NOMO-1 treated with DMSO at 0.1 percent for 48 hours (cell line): Measurements from ENCODE around the gene CYP4F8.
"Not testable (repeated sequence)": the region's sequence is repeated elsewhere in the genome, so short reads cannot be mapped to it uniquely, and the experiment has no call there.

ENCODE experiments used
- DNase-seq: peaks from one replicate; lab custom pipeline; 2025; ENCODE audit not compliant: unreplicated experiment; lab: John Stamatoyannopoulos, UW

Gene CYP4F8, protein sequence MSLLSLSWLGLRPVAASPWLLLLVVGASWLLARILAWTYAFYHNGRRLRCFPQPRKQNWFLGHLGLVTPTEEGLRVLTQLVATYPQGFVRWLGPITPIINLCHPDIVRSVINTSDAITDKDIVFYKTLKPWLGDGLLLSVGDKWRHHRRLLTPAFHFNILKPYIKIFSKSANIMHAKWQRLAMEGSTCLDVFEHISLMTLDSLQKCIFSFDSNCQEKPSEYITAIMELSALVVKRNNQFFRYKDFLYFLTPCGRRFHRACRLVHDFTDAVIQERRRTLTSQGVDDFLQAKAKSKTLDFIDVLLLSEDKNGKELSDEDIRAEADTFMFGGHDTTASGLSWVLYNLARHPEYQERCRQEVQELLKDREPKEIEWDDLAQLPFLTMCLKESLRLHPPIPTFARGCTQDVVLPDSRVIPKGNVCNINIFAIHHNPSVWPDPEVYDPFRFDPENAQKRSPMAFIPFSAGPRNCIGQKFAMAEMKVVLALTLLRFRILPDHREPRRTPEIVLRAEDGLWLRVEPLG

DNA sequence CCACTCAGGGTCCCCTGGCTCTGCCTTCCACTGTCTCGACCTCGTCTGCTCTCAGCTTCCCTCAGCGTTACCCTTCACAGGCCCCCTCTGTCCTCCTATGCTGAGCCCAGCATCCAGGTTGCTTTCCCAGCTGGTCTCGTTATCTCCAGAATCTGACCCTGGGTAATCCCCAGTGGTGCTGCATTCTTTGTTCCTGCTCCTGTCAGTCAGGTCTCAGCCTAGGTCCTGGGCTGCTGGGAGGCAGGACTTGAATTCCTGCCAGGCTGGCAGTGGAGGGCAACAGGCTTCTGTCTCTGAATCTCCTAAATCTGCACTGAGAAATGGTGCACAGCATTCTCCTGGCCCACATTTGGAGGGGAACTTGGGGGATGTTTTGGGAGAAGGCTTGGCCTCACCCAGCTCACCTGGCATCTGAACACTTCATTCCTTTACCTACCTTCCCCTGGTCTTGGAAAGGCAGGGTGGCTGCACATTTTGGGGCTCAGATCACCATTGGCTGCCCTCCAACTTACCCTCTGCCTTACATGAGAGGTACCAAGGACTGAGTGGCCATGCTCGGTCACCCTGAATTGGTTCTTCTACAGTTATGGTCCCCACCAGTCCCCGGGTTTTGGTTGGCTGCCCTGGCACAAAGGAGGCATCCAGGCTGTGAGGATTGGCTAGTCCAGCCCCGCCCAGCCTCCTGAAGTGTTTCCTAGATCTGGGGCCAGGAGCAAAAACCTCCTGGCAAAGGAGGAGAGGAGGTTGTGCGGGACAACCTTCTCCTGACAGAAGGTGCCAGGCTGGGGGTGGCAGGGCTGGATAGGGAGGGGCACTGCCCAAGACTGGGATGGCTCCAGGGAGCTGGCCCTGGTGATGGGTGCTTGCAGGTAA lies at the start of gene CYP4F8:
Gene CYP4F8 (plus strand): TSS at position 712 of the 873 bp plus-strand sequence. CDS start 399 bp downstream, outside the sequence.
- DNase-seq = no peak

DNA sequence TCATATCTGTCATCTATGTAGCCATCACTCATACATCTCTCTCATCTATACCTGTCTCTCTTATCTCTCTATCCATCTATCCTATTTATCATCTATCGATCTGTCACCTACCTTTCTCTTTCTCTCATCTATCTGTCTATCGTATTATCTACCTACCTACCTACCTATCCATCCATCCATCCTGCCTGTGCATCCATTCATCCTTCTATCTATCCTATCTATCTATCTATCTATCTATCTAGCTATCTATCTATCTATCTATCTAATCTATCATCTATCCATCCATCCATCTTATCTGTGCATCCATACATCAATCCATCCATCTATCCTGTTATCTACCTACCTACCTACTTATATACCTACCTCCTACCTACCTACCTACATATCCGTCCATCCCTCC lies 44.6 kb upstream of the CYP4F8 start:
- no peak for DNase-seq

DNA sequence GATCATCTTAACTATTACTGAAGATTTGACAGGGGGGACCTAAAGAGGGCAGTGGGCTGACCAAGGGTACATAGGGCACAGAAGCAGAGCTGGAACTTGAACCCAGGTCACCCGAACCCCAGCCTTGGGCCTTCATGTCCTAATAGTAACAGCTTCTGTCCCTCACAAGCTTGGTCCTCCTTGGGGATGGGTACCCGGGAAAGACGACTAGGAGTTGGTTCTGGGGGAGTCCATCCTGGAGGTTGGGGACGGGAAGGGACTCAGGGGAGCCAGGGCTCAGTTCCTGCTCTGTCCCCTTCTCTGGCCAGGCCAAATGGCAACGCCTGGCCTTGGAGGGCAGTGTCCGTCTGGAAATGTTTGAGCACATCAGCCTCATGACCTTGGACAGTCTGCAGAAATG lies 39.6 kb upstream of the CYP4F8 start:
- DNase-seq = no peak

- DNase-seq = no peak
Observed at GRCh38 chr19:15576526-15577156, 38.4 kb upstream of the CYP4F8 start.

GRCh38 chr19:15577184-15577771 lies 37.7 kb upstream of the CYP4F8 start:
- no peak for DNase-seq

DNA sequence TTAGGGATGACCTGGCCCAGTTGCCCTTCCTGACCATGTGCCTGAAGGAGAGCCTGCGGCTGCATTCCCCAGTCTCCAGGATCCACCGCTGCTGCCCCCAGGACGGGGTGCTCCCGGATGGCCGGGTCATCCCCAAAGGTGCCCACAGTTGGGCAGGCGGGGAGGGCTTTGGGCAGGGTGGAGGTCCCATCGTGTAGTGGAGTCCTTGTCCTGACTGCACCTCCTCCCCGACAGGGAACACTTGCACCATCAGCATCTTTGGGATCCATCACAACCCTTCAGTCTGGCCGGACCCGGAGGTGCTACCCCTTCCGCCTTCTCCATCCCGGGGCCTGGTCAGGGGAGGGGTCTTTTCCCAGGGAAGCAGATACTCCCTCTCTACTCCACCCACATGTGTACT lies 31.7 kb upstream of the CYP4F8 start:
- DNase-seq = no peak

DNA sequence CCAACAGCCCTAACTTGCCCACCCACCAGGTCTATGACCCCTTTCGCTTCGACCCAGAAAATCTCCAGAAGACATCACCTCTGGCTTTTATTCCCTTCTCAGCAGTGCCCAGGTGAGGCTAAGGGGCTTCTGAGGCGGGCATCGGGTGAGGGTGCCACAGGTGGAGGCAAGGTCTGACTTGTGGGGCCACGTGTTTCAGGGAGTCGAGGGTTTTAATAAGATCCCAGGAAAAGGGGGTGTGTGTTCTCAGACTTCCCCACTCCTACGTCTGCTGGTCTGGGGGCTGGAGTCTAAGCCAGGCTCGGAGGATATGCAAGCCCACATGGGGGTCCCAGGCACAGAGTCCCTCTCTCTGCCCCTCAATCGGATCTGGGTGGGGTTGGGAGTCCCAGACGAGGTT lies 30.9 kb upstream of the CYP4F8 start:
- no peak for DNase-seq

- peak; percentile 77 for DNase-seq
Observed at GRCh38 chr19:15584541-15585115, 30.4 kb upstream of the CYP4F8 start.

DNA sequence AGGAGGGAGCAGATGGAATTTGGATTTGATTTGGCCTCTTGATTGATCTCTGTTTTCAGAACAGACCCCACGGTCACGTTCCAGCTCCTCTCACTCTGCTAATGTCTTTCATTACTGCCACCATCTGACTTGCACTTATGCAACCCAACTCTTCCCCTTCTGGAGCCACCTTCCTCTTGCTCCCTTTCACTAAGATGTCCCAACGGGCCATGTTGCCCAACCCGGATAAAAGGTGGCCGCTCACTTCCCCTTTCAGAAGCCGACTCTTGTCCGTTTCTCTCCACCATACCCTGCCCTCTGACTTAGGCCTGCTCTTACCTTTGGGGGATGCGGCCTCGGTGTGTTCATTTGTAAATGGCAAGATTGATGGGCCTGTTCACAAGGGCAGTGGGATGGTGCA lies 27.4 kb upstream of the CYP4F8 start:
- peak; percentile 98 for DNase-seq

DNA sequence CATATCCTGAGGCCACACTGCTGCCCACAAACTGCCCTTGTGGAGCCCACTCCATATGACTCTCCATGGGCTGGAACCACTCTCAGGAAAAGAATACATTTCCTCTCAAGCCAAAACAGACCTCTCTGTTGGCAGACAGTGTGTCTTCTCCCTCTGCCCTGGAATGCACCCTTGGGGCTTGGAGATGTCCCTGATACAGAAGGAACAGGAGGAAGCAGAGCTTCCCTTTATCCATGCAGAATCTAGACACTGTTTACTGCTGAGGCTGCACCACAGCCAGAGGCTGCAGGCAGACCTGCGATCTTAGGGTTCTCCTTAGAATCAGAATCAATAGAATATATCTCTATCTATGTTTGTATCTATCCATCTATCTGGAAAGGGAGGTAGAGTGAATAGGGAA lies 26.8 kb upstream of the CYP4F8 start:
- no peak for DNase-seq

GRCh38 chr19:15589760-15590451 lies 25.1 kb upstream of the CYP4F8 start:
- no peak for DNase-seq

DNA sequence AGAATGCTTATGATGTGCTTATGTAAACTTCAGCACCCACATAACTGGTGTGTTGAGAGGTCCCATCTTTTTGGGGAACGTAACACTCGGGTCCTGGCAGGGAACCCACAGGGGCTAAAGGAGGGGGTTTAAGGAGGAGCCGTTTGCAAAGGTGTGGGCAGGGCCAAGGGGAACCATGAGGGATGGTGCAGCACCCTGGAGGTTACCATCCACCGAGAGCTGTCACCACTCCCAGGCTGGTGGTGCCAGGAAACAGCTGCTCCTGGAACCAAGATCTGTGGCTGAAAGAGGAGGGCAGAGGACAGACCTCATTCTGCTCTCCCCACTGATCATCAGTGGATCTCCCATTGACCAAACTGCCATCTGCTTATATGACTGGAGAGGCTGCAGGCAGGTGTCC lies 23.2 kb upstream of the CYP4F8 start:
- no peak for DNase-seq

GRCh38 chr19:15592506-15592905 lies 22.5 kb upstream of the CYP4F8 start:
- DNase-seq = peak; percentile 15

GRCh38 chr19:15593766-15594165 lies 21.3 kb upstream of the CYP4F8 start:
- DNase-seq = not testable (repeated sequence)

DNA sequence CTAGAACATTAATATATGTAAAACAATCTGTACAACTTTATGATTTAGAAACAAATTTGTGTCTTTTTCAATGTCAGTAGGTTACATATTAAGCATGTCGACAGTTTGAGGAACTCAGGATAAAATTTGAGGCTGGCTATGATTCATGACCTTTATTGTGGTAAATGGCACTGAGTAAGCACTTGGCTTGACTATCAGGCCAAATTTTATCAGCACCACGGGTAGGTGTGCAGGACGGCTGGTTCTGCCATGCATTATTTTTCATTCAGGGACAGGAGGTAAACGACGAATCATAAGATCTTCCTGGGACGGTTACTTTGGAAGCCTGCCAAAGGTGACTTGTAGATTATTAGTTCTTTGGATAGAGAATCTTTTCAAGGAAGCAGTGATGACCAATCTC lies 19.9 kb upstream of the CYP4F8 start:
- peak; percentile 70 for DNase-seq

DNA sequence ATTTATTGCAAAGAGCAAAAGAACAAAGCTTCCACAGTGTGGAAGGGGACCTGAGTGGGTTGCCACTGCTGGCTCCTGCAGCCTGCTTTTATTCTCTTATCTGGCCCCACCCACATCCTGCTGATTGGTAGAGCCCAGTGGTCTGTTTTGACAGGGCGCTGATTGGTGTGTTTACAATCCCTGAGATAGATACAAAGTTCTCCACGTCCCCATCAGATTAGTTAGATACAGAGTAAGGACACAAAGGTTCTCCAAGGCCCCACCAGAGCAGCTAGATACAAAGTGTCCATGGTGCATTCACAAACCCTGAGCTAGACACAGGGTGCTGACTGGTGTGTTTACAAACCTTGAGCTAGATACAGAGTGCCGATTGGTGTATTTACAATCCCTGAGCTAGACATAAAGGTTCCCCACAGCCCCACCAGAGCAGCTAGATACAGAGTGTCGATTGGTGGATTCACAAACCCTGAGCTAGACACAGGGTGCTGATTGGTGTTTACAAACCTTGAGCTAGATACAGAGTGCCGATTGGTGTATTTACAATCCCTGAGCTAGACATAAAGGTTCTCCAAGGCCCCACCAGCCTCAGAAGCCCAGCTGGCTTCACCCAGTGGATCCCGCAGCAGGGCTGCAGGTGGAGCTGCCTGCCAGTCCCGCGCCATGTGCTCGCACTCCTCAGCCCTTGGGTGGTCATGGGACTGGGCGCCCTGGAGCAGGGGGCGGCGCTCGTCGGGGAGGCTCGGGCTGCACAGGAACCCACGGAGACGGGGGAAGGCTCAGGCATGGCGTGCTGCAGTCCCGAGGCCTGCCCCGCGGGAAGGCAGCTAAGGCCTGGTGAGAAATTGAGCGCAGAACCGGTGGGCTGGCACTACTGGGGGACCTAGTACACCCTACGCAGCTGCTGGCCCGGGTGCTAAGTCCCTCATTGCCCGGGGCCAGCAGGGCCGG lies 6.8 kb upstream of the CYP4F8 start:
- not testable (repeated sequence) for DNase-seq

GRCh38 chr19:15609261-15609660 lies 5.8 kb upstream of the CYP4F8 start:
- DNase-seq = no peak

GRCh38 chr19:15612342-15612741 lies 2.7 kb upstream of the CYP4F8 start:
- DNase-seq = no peak

GRCh38 chr19:15613338-15613737 lies 1.7 kb upstream of the CYP4F8 start:
- no peak for DNase-seq
